C4-2B (cell line): ENCODE data around the gene FA2H.
"Not testable (repeated sequence)": the region's sequence is repeated elsewhere in the genome, so short reads cannot be mapped to it uniquely, and the experiment has no call there.

Source experiments
- H3K27ac ChIP-seq: fragments of 450-650 bp; 2 replicates; pipeline ENCODE4 v1.5.1; 2017
- CTCF ChIP-seq: fragments of 450-650 bp; conservative IDR thresholded peaks from 2 replicates; pipeline ENCODE4 v1.5.1; 2017; ENCODE audit warnings: mild to moderate bottlenecking
- ZFX ChIP-seq: fragments of 450-650 bp; IDR thresholded peaks from 2 replicates; pipeline ENCODE4 v1.6.1; 2017

FA2H gene

GRCh38 chr16:74797414-74797813 is 22.8 kb upstream of the FA2H start:
- TF ChIP-seq CTCF (no peak), ZFX (no peak)

GRCh38 chr16:74795104-74795503 is 20.5 kb upstream of the FA2H start:
- TF ChIP-seq CTCF (no peak), ZFX (no peak)
- no peak overlapping the region for H3K27ac ChIP-seq

More at GRCh38 chr16:74797414-74797813, 22.8 kb upstream of the FA2H start:
- no peak overlapping the region for H3K27ac ChIP-seq

GRCh38 chr16:74794668-74795067 is 20.0 kb upstream of the FA2H start:
- TF ChIP-seq CTCF (no peak), ZFX (no peak)
- no peak overlapping the region for H3K27ac ChIP-seq

GRCh38 chr16:74793571-74793970 is 19.0 kb upstream of the FA2H start:
- H3K27ac ChIP-seq: no peak overlapping the region
- TF ChIP-seq ZFX (no peak), CTCF (no peak)

GRCh38 chr16:74792225-74792624 is 17.6 kb upstream of the FA2H start:
- no peak for TF ChIP-seq ZFX

GRCh38 chr16:74791749-74792148 is 17.1 kb upstream of the FA2H start:
- not testable (repeated sequence) for H3K27ac ChIP-seq

More at GRCh38 chr16:74792225-74792624, 17.6 kb upstream of the FA2H start:
- H3K27ac ChIP-seq: no peak overlapping the region

- TF ChIP-seq CTCF (no peak), ZFX (no peak)
- no peak overlapping the region for H3K27ac ChIP-seq
Measured at GRCh38 chr16:74788108-74788507, 13.5 kb upstream of the FA2H start.

- TF ChIP-seq CTCF (no peak), ZFX (no peak)
- H3K27ac ChIP-seq: no peak overlapping the region
Measured at GRCh38 chr16:74785031-74785430, 10.4 kb upstream of the FA2H start.

GRCh38 chr16:74778646-74779045 is 4.0 kb upstream of the FA2H start:
- TF ChIP-seq ZFX (no peak), CTCF (no peak)
- H3K27ac ChIP-seq: no peak overlapping the region
